Measurements from ENCODE around the gene NRL. TPM values are rescaled to one million over a fixed set of nuclear protein-coding genes. Genes with fewer than 3 reads are reported as not detected.

The NRL gene
- total RNA-seq, 1 donor from 2014 or later = 0.48 TPM

GRCh38 chr14:24141097-24141880 is 26.5 kb upstream of the NRL start, which contains the start of gene EMC9:
TSS of gene EMC9 (minus strand) at chr14:24141591. CDS start at chr14:24141304, 287 bp downstream.
- H3K27ac Mint-ChIP-seq (ENCODE audit: unreplicated experiment) = peak within 1 kb of the TSS; percentile 74
- H4K20me1 ChIP-seq (ENCODE audit: insufficient read depth, low read length) = peaks cover 16% of the 10 kb centered on the region
- FAIRE-seq (no peak), DNase-seq (ENCODE audit: low read depth) (peak; percentile 99)
- peaks cover 54% of the 10 kb centered on the region for H3K79me2 ChIP-seq (ENCODE audit: insufficient read depth, low read length)
- H3K27me3 Mint-ChIP-seq (ENCODE audit: low read depth, unreplicated experiment) = no peaks in the 10 kb centered on the region
- peak within 1 kb of the TSS; percentile 88 for H2AFZ ChIP-seq (ENCODE audit: low read depth, low read length)
- peaks cover 29% of the 10 kb centered on the region for H3K4me1 ChIP-seq (ENCODE audit: insufficient read depth, low read length)
- H3K36me3 Mint-ChIP-seq (ENCODE audit: low read depth, unreplicated experiment) = peaks cover 21% of the 10 kb centered on the region
- H3K27ac ChIP-seq (ENCODE audit: low read depth, low read length) = peak within 1 kb of the TSS; percentile 81
- peak within 1 kb of the TSS; percentile 85 for H3K4me3 ChIP-seq (ENCODE audit: insufficient read depth, low read depth, low read length)
- H3K27me3 ChIP-seq (ENCODE audit: insufficient read depth, low read length) = no peaks in the 10 kb centered on the region
- TF ChIP-seq, protein P1, sequence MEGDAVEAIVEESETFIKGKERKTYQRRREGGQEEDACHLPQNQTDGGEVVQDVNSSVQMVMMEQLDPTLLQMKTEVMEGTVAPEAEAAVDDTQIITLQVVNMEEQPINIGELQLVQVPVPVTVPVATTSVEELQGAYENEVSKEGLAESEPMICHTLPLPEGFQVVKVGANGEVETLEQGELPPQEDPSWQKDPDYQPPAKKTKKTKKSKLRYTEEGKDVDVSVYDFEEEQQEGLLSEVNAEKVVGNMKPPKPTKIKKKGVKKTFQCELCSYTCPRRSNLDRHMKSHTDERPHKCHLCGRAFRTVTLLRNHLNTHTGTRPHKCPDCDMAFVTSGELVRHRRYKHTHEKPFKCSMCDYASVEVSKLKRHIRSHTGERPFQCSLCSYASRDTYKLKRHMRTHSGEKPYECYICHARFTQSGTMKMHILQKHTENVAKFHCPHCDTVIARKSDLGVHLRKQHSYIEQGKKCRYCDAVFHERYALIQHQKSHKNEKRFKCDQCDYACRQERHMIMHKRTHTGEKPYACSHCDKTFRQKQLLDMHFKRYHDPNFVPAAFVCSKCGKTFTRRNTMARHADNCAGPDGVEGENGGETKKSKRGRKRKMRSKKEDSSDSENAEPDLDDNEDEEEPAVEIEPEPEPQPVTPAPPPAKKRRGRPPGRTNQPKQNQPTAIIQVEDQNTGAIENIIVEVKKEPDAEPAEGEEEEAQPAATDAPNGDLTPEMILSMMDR (IDR thresholded peaks at IDR 0.05; ENCODE audit: insufficient read depth, low read depth, low read length) = peak; percentile 3
- no peak for TF ChIP-seq EZH2 (IDR thresholded peaks at IDR 0.05; ENCODE audit: insufficient read depth, low read length)
- H3K4me2 ChIP-seq (ENCODE audit: low read length) = peak within 1 kb of the TSS; percentile 97
- peaks cover 40% of the 10 kb centered on the region for H3K4me1 Mint-ChIP-seq (ENCODE audit: low read depth, unreplicated experiment)
- H3K36me3 ChIP-seq (ENCODE audit: insufficient read depth, low read length) = peaks cover 14% of the 10 kb centered on the region
- peak within 1 kb of the TSS; percentile 90 for H3K9ac ChIP-seq (ENCODE audit: low read length)
- no peaks in the 10 kb centered on the region for H3K9me3 Mint-ChIP-seq (ENCODE audit: unreplicated experiment)
- H3K4me3 Mint-ChIP-seq (ENCODE audit: unreplicated experiment) = peak within 1 kb of the TSS; percentile 96
- no peaks in the 10 kb centered on the region for H3K9me3 ChIP-seq (ENCODE audit: insufficient read depth, low read depth, low read length)

DNA sequence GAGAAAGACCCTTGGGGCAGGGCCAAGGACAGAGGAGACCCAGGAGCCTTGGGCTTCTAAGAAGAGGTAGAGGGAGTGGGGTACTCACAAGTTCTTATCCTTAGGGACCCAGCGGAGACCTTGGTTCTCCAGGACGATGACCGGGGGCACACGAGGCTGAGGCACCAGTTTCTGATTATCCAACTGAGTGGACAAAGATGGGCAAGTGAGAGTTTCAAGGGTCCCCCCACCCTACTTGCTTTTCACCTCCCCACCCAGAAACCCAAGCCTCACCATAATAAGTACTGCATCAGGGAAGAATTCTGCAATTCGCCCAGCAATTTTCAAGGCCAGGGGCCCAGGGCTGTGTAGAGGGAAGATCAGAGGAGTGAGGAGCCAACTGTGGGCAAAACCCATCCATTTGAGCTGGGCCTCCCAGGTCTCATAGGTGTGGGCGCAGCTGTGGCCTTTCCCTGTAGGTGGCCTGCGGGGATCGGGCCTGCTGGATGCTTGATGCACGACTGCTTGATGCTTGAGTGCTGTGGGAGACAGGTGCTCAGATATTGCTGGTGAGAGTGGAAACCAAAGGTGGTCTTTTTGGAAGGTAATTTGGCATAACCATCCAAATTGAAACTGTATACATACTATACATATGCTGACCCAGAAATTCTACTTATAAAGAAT is 24.7 kb upstream of the NRL start:
- H4K20me1 ChIP-seq (ENCODE audit: insufficient read depth, low read length) = peaks cover 16% of the 10 kb centered on the region
- DNase-seq (ENCODE audit: low read depth) (no peak), FAIRE-seq (no peak)
- H3K36me3 ChIP-seq (ENCODE audit: insufficient read depth, low read length) = peaks cover 11% of the 10 kb centered on the region
- H3K9ac ChIP-seq (ENCODE audit: low read length) = no peak overlapping the region
- no peaks in the 10 kb centered on the region for H3K27me3 ChIP-seq (ENCODE audit: insufficient read depth, low read length)
- Mint-ChIP-seq H3K9me3 (ENCODE audit: unreplicated experiment) (no peaks in the 10 kb centered on the region), H3K27me3 (ENCODE audit: low read depth, unreplicated experiment) (no peaks in the 10 kb centered on the region), H3K4me1 (ENCODE audit: low read depth, unreplicated experiment) (peaks cover 32% of the 10 kb centered on the region), H3K4me3 (ENCODE audit: unreplicated experiment) (peak overlapping the region; percentile 96), H3K27ac (ENCODE audit: unreplicated experiment) (no peak overlapping the region), H3K36me3 (ENCODE audit: low read depth, unreplicated experiment) (peaks cover 21% of the 10 kb centered on the region)
- peaks cover 40% of the 10 kb centered on the region for H3K79me2 ChIP-seq (ENCODE audit: insufficient read depth, low read length)
- TF ChIP-seq, protein P1 (IDR thresholded peaks at IDR 0.05; ENCODE audit: insufficient read depth, low read depth, low read length) = no peak
- TF ChIP-seq EZH2 (IDR thresholded peaks at IDR 0.05; ENCODE audit: insufficient read depth, low read length) = no peak
- no peak overlapping the region for H3K4me3 ChIP-seq (ENCODE audit: insufficient read depth, low read depth, low read length)
- H3K9me3 ChIP-seq (ENCODE audit: insufficient read depth, low read depth, low read length) = no peaks in the 10 kb centered on the region
- H3K27ac ChIP-seq (ENCODE audit: low read depth, low read length) = no peak overlapping the region
- peak overlapping the region; percentile 97 for H3K4me2 ChIP-seq (ENCODE audit: low read length)
- H3K4me1 ChIP-seq (ENCODE audit: insufficient read depth, low read length) = peaks cover 23% of the 10 kb centered on the region
- H2AFZ ChIP-seq (ENCODE audit: low read depth, low read length) = no peak overlapping the region
